Kidney epithelial cell (primary cell): ENCODE results near the gene ZNF175. TPM values are rescaled to one million over a fixed set of nuclear protein-coding genes. Genes with fewer than 3 reads are reported as not detected.

Experiments used
- DNase-seq: peaks from one replicate; pipeline ENCODE4 v3.0.0-alpha.2; 2010; ENCODE audit warnings: low read depth
- H3K27me3 ChIP-seq: 2 replicates; pipeline ENCODE4 v1.6.0; 2011; ENCODE audit warnings: low read length; ENCODE audit not compliant: control insufficient read depth, insufficient read depth
- H3K36me3 ChIP-seq: 2 replicates; pipeline ENCODE4 v1.5.1; 2011; ENCODE audit warnings: low read length; ENCODE audit not compliant: control insufficient read depth, insufficient read depth
- H3K4me3 ChIP-seq: 2 replicates; pipeline ENCODE4 v1.5.1; 2011; ENCODE audit warnings: low read depth, mild to moderate bottlenecking, control low read depth, low read length
- CTCF ChIP-seq: IDR thresholded peaks from 2 replicates; pipeline ENCODE4 v1.5.1; 2011; ENCODE audit warnings: mild to moderate bottlenecking, moderate library complexity, low read length, control low read depth, inconsistent platforms; ENCODE audit not compliant: insufficient read depth, poor library complexity, severe bottlenecking
- total RNA-seq: library from RNA; depleted of rRNA; stranded (reverse); fragments of >200 nt; gene quantifications from 2 replicates; pipeline ENCODE4 v1.2.3, GENCODE V29; 2015

The ZNF175 gene
- 4.9 and 5.0 TPM in 2 replicates for total RNA-seq

GRCh38 chr19:51570962-51571575, at the start of gene ZNF175:
ZNF175 (plus strand) TSS chr19:51571283; CDS start chr19:51573330, 2,047 bp downstream.
- DNase-seq = peak; percentile 80
- no peak for TF ChIP-seq CTCF

GRCh38 chr19:51521357-51521756, 49.7 kb upstream of the ZNF175 start:
- no peak overlapping the region for H3K4me3 ChIP-seq
- no peak for DNase-seq
- no peaks in the 10 kb centered on the region for H3K36me3 ChIP-seq
- no peak for TF ChIP-seq CTCF
- no peaks in the 10 kb centered on the region for H3K27me3 ChIP-seq

More at GRCh38 chr19:51570962-51571575, at the start of gene ZNF175:
- Histone ChIP-seq H3K36me3 (peaks cover 1% of the 10 kb centered on the region), H3K27me3 (no peaks in the 10 kb centered on the region), H3K4me3 (peak within 1 kb of the TSS; percentile 93)

GRCh38 chr19:51521781-51522180, 49.3 kb upstream of the ZNF175 start:
- no peak for DNase-seq
- no peaks in the 10 kb centered on the region for H3K27me3 ChIP-seq
- H3K4me3 ChIP-seq = no peak overlapping the region
- TF ChIP-seq CTCF = no peak
- no peaks in the 10 kb centered on the region for H3K36me3 ChIP-seq

- Histone ChIP-seq H3K4me3 (no peak overlapping the region), H3K27me3 (no peaks in the 10 kb centered on the region), H3K36me3 (no peaks in the 10 kb centered on the region)
- no peak for TF ChIP-seq CTCF
- no peak for DNase-seq
These were observed 46.3 kb upstream of the ZNF175 start for GRCh38 chr19:51524666-51525264.

GRCh38 chr19:51525651-51526050, 45.4 kb upstream of the ZNF175 start:
- TF ChIP-seq CTCF = no peak
- no peaks in the 10 kb centered on the region for H3K36me3 ChIP-seq
- DNase-seq = no peak
- H3K4me3 ChIP-seq = no peak overlapping the region
- H3K27me3 ChIP-seq = no peaks in the 10 kb centered on the region

- H3K27me3 ChIP-seq = no peaks in the 10 kb centered on the region
- no peaks in the 10 kb centered on the region for H3K36me3 ChIP-seq
- TF ChIP-seq CTCF = no peak
- DNase-seq = no peak
- H3K4me3 ChIP-seq = no peak overlapping the region
These were observed 41.8 kb upstream of the ZNF175 start for GRCh38 chr19:51529301-51529700.
